SU-DHL-6 (cell line): Measurements from ENCODE around the gene FXYD2.

Experiments used
- H2AFZ ChIP-seq: fragments of 200-600 bp; sonication (generic); 2 replicates; pipeline ENCODE4 v1.6.1; 2014; ENCODE audit warnings: low read depth, mild to moderate bottlenecking, moderate library complexity, mixed read lengths, antibody characterized with exemption, low read length; ENCODE audit not compliant: severe bottlenecking
- H3F3A ChIP-seq: fragments of 200-600 bp; shearing (Covaris generic); 2 replicates; pipeline ENCODE4 v1.6.0; 2016; ENCODE audit warnings: antibody characterized with exemption, mild to moderate bottlenecking; ENCODE audit not compliant: insufficient read depth
- H3K27ac ChIP-seq: fragments of 200-600 bp; sonication (generic); 2 replicates; pipeline ENCODE4 v1.5.1; 2016; ENCODE audit warnings: low read depth, mild to moderate bottlenecking, low read length, moderate library complexity, mixed read lengths
- H3K27me3 ChIP-seq: fragments of 200-600 bp; sonication (generic), shearing (Covaris generic); 2 replicates; pipeline ENCODE4 v1.6.0; 2014; ENCODE audit warnings: mild to moderate bottlenecking, low read length
- H3K36me3 ChIP-seq: fragments of 200-600 bp; sonication (generic); 2 replicates; pipeline ENCODE4 v1.6.1; 2014; ENCODE audit warnings: mild to moderate bottlenecking, low read length, mixed read lengths
- H3K4me2 ChIP-seq: fragments of 300-600, 200-600 bp; shearing (Covaris generic), sonication (generic); 2 replicates; pipeline ENCODE4 v1.6.0; 2014; ENCODE audit warnings: low read length, low read depth, mild to moderate bottlenecking; ENCODE audit not compliant: poor library complexity, severe bottlenecking
- H3K4me3 ChIP-seq: fragments of 200-600 bp; sonication (generic); 2 replicates; pipeline ENCODE4 v1.5.1; 2014; ENCODE audit warnings: antibody characterized with exemption, low read length, mild to moderate bottlenecking, mixed read lengths; ENCODE audit not compliant: insufficient read depth, poor library complexity, severe bottlenecking
- H3K79me2 ChIP-seq: fragments of 200-600 bp; sonication (generic); 2 replicates; pipeline ENCODE4 v1.6.1; 2014; ENCODE audit warnings: mild to moderate bottlenecking, low read length, moderate library complexity; ENCODE audit not compliant: insufficient read depth
- H3K9ac ChIP-seq: fragments of 200-600 bp; sonication (generic); 2 replicates; pipeline ENCODE4 v1.7.0; 2014; ENCODE audit warnings: mild to moderate bottlenecking, low read length
- H3K9me2 ChIP-seq: fragments of 200-600 bp; sonication (generic); replicated peaks from 2 replicates; pipeline ENCODE4 v1.6.1; 2014; ENCODE audit warnings: low read length; ENCODE audit not compliant: insufficient read depth
- H3K9me3 ChIP-seq: fragments of 200-600 bp; sonication (generic); 2 replicates; pipeline ENCODE4 v1.6.1; 2014; ENCODE audit warnings: low read length, mixed read lengths; ENCODE audit not compliant: insufficient read depth
- H4K20me1 ChIP-seq: fragments of 200-600 bp; sonication (generic); 2 replicates; pipeline ENCODE4 v1.6.1; 2014; ENCODE audit warnings: low read depth, mild to moderate bottlenecking, antibody characterized with exemption, low read length, moderate library complexity, mixed read lengths
- CTCF ChIP-seq: fragments of 200-600 bp; sonication (generic); IDR thresholded peaks from one replicate; pipeline ENCODE4 v1.5.1; 2017; ENCODE audit warnings: antibody characterized with exemption, mild to moderate bottlenecking, low read length, moderate library complexity; ENCODE audit not compliant: insufficient read depth, poor library complexity, severe bottlenecking
- EZH2phosphoT487 ChIP-seq: fragments of 200-600 bp; sonication (generic), shearing (Covaris generic); conservative IDR thresholded peaks from 2 replicates; pipeline ENCODE4 v1.6.1; 2018; ENCODE audit warnings: mild to moderate bottlenecking, antibody characterized with exemption, low read length, moderate library complexity, mixed read lengths

The FXYD2 gene

GRCh38 chr11:117872420-117872961 lies 47.9 kb upstream of the FXYD2 start:
- H3K27me3 ChIP-seq = no peaks in the 10 kb centered on the region
- no peak for TF ChIP-seq CTCF
- no peak for TF ChIP-seq EZH2phosphoT487
- no peaks in the 10 kb centered on the region for H3K9me2 ChIP-seq
- no peaks in the 10 kb centered on the region for H3K36me3 ChIP-seq
- no peaks in the 10 kb centered on the region for H4K20me1 ChIP-seq
- no peaks in the 10 kb centered on the region for H3K79me2 ChIP-seq
- H2AFZ ChIP-seq = no peak overlapping the region
- H3K4me3 ChIP-seq = no peak overlapping the region
- H3K4me2 ChIP-seq = no peak overlapping the region
- no peaks in the 10 kb centered on the region for H3F3A ChIP-seq
- H3K9ac ChIP-seq = no peak overlapping the region
- no peak overlapping the region for H3K27ac ChIP-seq
- H3K9me3 ChIP-seq = no peaks in the 10 kb centered on the region

DNA sequence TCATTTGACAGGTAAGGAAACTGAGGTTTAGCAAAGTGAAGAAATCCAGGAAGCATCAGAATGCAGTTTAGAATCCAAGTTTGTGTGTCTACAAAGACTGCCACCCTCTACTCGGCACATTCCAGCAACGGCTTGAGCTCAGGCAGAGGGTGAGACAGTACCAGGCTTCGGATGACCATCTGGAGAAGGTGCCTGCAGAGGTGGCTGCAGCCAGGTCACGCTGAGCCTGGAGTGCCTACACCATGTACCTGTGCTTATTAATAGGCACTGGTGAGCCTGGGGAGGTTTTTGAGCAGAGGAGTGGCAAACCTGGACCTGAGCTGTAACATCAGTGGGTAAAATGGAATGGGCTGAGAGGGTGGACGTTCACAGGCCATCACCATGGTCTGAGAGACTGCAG lies 47.2 kb upstream of the FXYD2 start:
- Histone ChIP-seq H4K20me1 (no peaks in the 10 kb centered on the region), H3F3A (no peaks in the 10 kb centered on the region), H3K9me3 (no peaks in the 10 kb centered on the region), H3K36me3 (no peaks in the 10 kb centered on the region), H3K9ac (no peak overlapping the region), H3K4me2 (no peak overlapping the region), H3K4me3 (no peak overlapping the region), H3K27ac (no peak overlapping the region), H3K9me2 (no peaks in the 10 kb centered on the region), H3K27me3 (no peaks in the 10 kb centered on the region), H3K79me2 (no peaks in the 10 kb centered on the region), H2AFZ (no peak overlapping the region)
- TF ChIP-seq CTCF (no peak), EZH2phosphoT487 (no peak)

DNA sequence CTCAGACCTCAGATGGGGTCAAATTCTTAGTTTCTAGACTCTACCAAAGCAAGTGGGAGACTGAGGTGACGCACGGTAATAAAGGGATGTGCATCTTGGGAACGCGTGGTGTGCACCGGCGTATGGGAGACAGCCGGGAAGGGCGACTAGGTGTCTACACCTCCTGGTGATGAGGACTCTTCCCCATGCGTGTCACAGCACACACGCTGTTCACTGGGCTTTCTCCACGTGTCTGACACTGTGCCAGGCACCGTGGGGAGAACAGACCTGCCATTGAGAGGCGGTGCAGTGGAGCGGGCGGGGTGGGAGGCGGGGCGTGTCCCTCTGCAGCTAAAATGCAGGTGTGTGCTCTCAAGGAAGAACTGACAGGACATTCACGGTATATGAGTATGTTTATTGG lies 46.6 kb upstream of the FXYD2 start:
- no peak for TF ChIP-seq EZH2phosphoT487
- no peak for TF ChIP-seq CTCF
- Histone ChIP-seq H2AFZ (no peak overlapping the region), H3K4me3 (no peak overlapping the region), H3K36me3 (no peaks in the 10 kb centered on the region), H3K9ac (no peak overlapping the region), H3K9me3 (no peaks in the 10 kb centered on the region), H3K79me2 (no peaks in the 10 kb centered on the region), H3K27ac (no peak overlapping the region), H3K27me3 (no peaks in the 10 kb centered on the region), H4K20me1 (no peaks in the 10 kb centered on the region), H3F3A (no peaks in the 10 kb centered on the region), H3K9me2 (no peaks in the 10 kb centered on the region), H3K4me2 (no peak overlapping the region)
